HepG2 (cell line): ENCODE data around the gene COMP. TPM values are rescaled to one million over a fixed set of nuclear protein-coding genes. Genes with fewer than 3 reads are reported as not detected.

ENCODE experiments used
- ATAC-seq: fragments of 200-7000 bp; cut with Tn5 transposase; 3 replicates; pipeline ENCODE4 v1.9.1; 2020; ENCODE audit warnings: mild to moderate bottlenecking, moderate library complexity
- BruUV-seq: library from RNA; stranded (reverse); fragments of 400-500 nt; replicated peaks from 2 replicates; lab custom pipeline; 2021; lab: Mats Ljungman, UMichigan
- CTCF ChIA-PET: fragments of 300-600 bp; formaldehyde crosslinking; extraction: SDS; loops from one replicate; lab custom pipeline; 2021; ENCODE audit warnings: low total read pairs, inconsistent platforms, low intra/inter-chr PET ratio; lab: Yijun Ruan, JAX
- POLR2A ChIA-PET: fragments of 350-600 bp; sonication (Branson Sonifier 250); formaldehyde crosslinking; loops from one replicate; lab custom pipeline; 2020; ENCODE audit warnings: antibody characterized with exemption, inconsistent platforms; lab: Yijun Ruan, JAX
- DNase-seq: peaks from one replicate; pipeline ENCODE4 v3.0.0-alpha.2; 2015; ENCODE audit warnings: low spot score
- FAIRE-seq: peaks from 3 replicates; lab custom pipeline; 2011; peaks lifted over from hg19 to GRCh38; lab: Jason Lieb, UNC
- H2AFZ ChIP-seq: one replicate; pipeline ENCODE4 v1.6.1; 2011; ENCODE audit warnings: low read length, inconsistent platforms
- H3K27ac ChIP-seq: fragments of 300-600 bp; 3 replicates; pipeline ENCODE4 v1.8.0; 2011; ENCODE audit warnings: mixed run types, mild to moderate bottlenecking, mixed read lengths, low read length, inconsistent platforms; ENCODE audit not compliant: insufficient read depth; ENCODE audit errors: extremely low read length
- H3K27me3 ChIP-seq, 2 experiments: fragments of 200-600 bp in 1 of 2; 2 replicates in 1 of 2; 3 replicates in 1 of 2; pipeline versions ENCODE4 v1.6.0 to v1.8.0; 2011; ENCODE audit warnings: low read length in 2 of 2, mild to moderate bottlenecking in 2 of 2, moderate library complexity in 2 of 2, inconsistent platforms in 1 of 2; ENCODE audit not compliant: insufficient read depth in 2 of 2, control insufficient read depth in 1 of 2
- H3K36me3 ChIP-seq, 2 experiments: fragments of 200-600 bp in 1 of 2; replicated peaks in 1 of 2; 2 replicates in 1 of 2; 3 replicates in 1 of 2; pipeline versions ENCODE4 v1.5.1 to v1.8.0; 2011; ENCODE audit warnings: low read length in 2 of 2, inconsistent platforms in 1 of 2; ENCODE audit not compliant: insufficient read depth in 2 of 2, control insufficient read depth in 1 of 2
- H3K4me1 ChIP-seq: 2 replicates; pipeline ENCODE4 v1.5.1; 2012; ENCODE audit warnings: low read length, inconsistent platforms; ENCODE audit not compliant: insufficient read depth
- H3K4me2 ChIP-seq: 2 replicates; pipeline ENCODE4 v1.6.0; 2011; ENCODE audit warnings: low read depth, low read length, inconsistent platforms
- H3K4me3 ChIP-seq, 3 experiments: fragments of 200-600 bp in 1 of 3; sonication (generic), shearing (Covaris generic) in 1 of 3; replicated peaks in 1 of 3; 2 replicates each; pipeline ENCODE4 v1.5.1; 2011 to 2016; ENCODE audit warnings: low read length in 3 of 3, inconsistent platforms in 2 of 3, low read depth in 2 of 3, mild to moderate bottlenecking in 2 of 3, control low read depth in 1 of 3, mixed read lengths in 1 of 3; ENCODE audit not compliant: insufficient read depth in 1 of 3
- H3K79me2 ChIP-seq: one replicate; pipeline ENCODE4 v1.6.1; 2011; ENCODE audit warnings: low read length, inconsistent platforms; ENCODE audit not compliant: insufficient read depth
- H3K9ac ChIP-seq: 2 replicates; pipeline ENCODE4 v1.6.0; 2011; ENCODE audit warnings: mild to moderate bottlenecking, low read depth, low read length, inconsistent platforms; ENCODE audit not compliant: insufficient read depth
- H3K9me3 ChIP-seq: 2 replicates; pipeline ENCODE4 v1.5.1; 2012; ENCODE audit warnings: mild to moderate bottlenecking, low read length
- H4K20me1 ChIP-seq: 2 replicates; pipeline ENCODE4 v1.6.0; 2011; ENCODE audit warnings: inconsistent platforms, mild to moderate bottlenecking, low read length, moderate library complexity; ENCODE audit not compliant: insufficient read depth
- AGO2 ChIP-seq: fragments of 200-400 bp; formaldehyde crosslinking; optimal IDR thresholded peaks from 2 replicates; pipeline ENCODE3; 2017; ENCODE audit warnings: mild to moderate bottlenecking, low read depth, low read length, moderate library complexity
- BRCA1 ChIP-seq: sonication (generic); formaldehyde crosslinking; IDR thresholded peaks from 2 replicates; pipeline ENCODE4 v1.4.0; 2020; ENCODE audit warnings: missing genetic modification reagents
- ERF ChIP-seq: IDR thresholded peaks from 2 replicates; pipeline ENCODE4 v1.6.1; 2018; ENCODE audit warnings: missing biosample characterization, missing genetic modification reagents
- ETV5 ChIP-seq: IDR thresholded peaks from 2 replicates; pipeline ENCODE4 v1.6.1; 2018; ENCODE audit warnings: missing biosample characterization, missing genetic modification reagents, inconsistent platforms, borderline replicate concordance
- GFI1 ChIP-seq: sonication (generic); formaldehyde crosslinking; IDR thresholded peaks from 2 replicates; pipeline ENCODE4 v1.5.0; 2020; ENCODE audit warnings: missing genetic modification reagents, mild to moderate bottlenecking, borderline replicate concordance
- KDM1A ChIP-seq: IDR thresholded peaks from 2 replicates; pipeline ENCODE4 v1.6.1; 2016; ENCODE audit warnings: missing compliant biosample characterization
- MAFG ChIP-seq: sonication (generic); formaldehyde crosslinking; IDR thresholded peaks from 2 replicates; pipeline ENCODE4 v1.5.1; 2020; ENCODE audit warnings: mild to moderate bottlenecking, missing genetic modification reagents
- MLLT10 ChIP-seq: sonication (generic); formaldehyde crosslinking; IDR thresholded peaks from 2 replicates; pipeline ENCODE4 v1.4.0; 2020; ENCODE audit warnings: missing genetic modification reagents
- POLR2A ChIP-seq, 2 experiments: IDR thresholded peaks; 2 replicates each; pipeline ENCODE4 v1.6.1; 2011; ENCODE audit warnings: low read depth in 2 of 2, low read length in 2 of 2, mild to moderate bottlenecking in 1 of 2, moderate library complexity in 1 of 2; ENCODE audit not compliant: insufficient read depth in 1 of 2
- RBM22 ChIP-seq: fragments of 200-400 bp; formaldehyde crosslinking; optimal IDR thresholded peaks from 2 replicates; pipeline ENCODE3; 2017; ENCODE audit warnings: mild to moderate bottlenecking, low read length, moderate library complexity
- RFX1 ChIP-seq: fragments of 450-650 bp; IDR thresholded peaks from 2 replicates; pipeline ENCODE4 v1.6.1; 2017
- RFX3 ChIP-seq: IDR thresholded peaks from 2 replicates; pipeline ENCODE4 v1.6.1; 2016; ENCODE audit warnings: missing biosample characterization, missing genetic modification reagents
- SMARCE1 ChIP-seq: fragments of 450-650 bp; IDR thresholded peaks from 2 replicates; pipeline ENCODE4 v1.6.1; 2017; ENCODE audit warnings: borderline replicate concordance
- WGBS: methylation state at CpG from one replicate; pipeline ENCODE4 v1.1.6; 2017; ENCODE audit warnings: low lambda C conversion rate; 5-methylcytosine and 5-hydroxymethylcytosine counted together
- in situ Hi-C: cut with HindIII; loops from 2 replicates; pipeline ENCODE4 v1.10.0; 2017; ENCODE audit warnings: low pct_unique_long_range_greater_than_20kb; ENCODE audit not compliant: extremely low pct_ligation_motif_present
- intact Hi-C: fragments of 100-400 bp; cut with micrococcal nuclease; formaldehyde crosslinking; loops from one replicate; pipeline ENCODE4 v1.10.0; 2022; ENCODE audit not compliant: unreplicated experiment
- polyA plus RNA-seq, 8 experiments: library from polyadenylated mRNA; depleted of rRNA in 3 of 8; stranded (reverse) in 7 of 8; unstranded in 1 of 8; fragments of >200 nt; fragmentation: Illumina TruSeq in 4 of 8; extraction: Trizol in 4 of 8; gene quantifications; 2 replicates each; pipeline versions ENCODE4 v1.2.1 to v1.2.3, GENCODE V29; 2011 to 2016; ENCODE audit warnings: low read depth in 4 of 8, missing spikeins in 1 of 8, mixed read lengths in 1 of 8; ENCODE audit not compliant: insufficient read depth in 1 of 8
- total RNA-seq, 5 experiments: library from RNA; depleted of rRNA; stranded (reverse); fragments of >200 nt; fragmentation: Illumina TruSeq; extraction: Trizol; gene quantifications; 2 replicates each; pipeline ENCODE4 v1.2.3, GENCODE V29; 2016; ENCODE audit warnings: low read depth in 1 of 5
- TF ChIP-seq, protein P1 (sequence below): sonication (generic); formaldehyde crosslinking; IDR thresholded peaks from 2 replicates; pipeline ENCODE4 v1.4.0; 2020; ENCODE audit warnings: missing genetic modification reagents

COMP gene
- total and polyA plus RNA-seq, 2 of the 13 experiments (the other 11 are each of a cell fraction or from before 2014, with no cell fraction given): 0.04 to 0.13 TPM

DNA sequence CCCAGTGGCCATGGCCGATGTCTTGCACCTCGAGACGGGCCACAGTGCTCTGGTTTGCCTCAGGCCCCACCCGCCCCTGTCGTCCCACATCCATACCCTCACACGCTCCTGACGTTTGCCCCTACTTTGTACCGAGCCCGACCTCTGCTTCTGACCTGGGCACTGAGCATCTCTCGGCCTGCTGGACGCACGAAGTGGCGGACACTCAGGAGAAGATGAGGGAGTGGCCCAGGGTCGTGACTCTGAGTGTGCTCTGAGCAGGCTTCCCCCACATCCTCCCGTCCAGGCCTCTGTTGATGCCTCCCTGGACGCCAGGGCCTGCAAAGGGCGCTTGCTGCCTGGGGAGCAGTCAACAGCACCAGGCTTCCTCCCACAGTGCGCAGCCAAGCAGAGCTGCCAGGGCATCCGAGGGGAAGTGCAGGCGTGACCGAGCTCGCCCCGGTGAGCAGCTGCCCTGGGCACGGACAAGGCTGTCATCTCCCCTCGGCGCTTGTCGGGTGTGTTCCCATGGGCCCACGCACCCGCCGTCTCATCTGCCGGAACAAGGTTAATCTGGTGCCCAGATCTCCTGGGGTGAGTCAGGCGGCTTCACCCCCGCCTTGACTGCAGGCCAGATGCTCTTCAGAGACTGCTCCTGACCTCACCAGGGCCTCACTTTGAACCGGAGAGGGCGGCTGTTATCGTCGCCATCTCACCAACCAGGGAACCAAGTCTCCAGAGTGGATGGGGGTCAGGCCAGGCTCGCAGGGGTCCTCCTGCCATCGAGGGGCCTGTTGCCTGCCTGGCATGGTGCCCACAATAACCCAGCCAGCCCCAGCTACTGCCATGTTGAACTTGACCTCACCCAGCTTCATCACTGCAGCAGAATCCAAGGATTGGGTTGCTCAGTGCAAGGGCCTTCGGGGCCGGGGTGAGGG is 27.2 kb downstream of the COMP start:
- H2AFZ ChIP-seq: no peak overlapping the region
- 86% methylated on average over 16 of the region's 41 CpGs for WGBS
- no peaks in the 10 kb centered on the region for H4K20me1 ChIP-seq
- FAIRE-seq (no peak), ATAC-seq (no peak), DNase-seq (no peak)
- ChIA-PET CTCF (no interaction called here), POLR2A (no interaction called here)
- no TSS peak for BruUV-seq
- no peak overlapping the region for H3K4me3 ChIP-seq
- no peak overlapping the region for H3K27ac ChIP-seq
- no peak overlapping the region for H3K4me2 ChIP-seq
- peaks cover 16% of the 10 kb centered on the region for H3K4me1 ChIP-seq
- no peaks in the 10 kb centered on the region for H3K27me3 ChIP-seq
- H3K79me2 ChIP-seq: no peaks in the 10 kb centered on the region
- TF ChIP-seq BRCA1 (CRISPR knock-in tag) (no peak), POLR2A (IDR thresholded peaks at IDR 0.05; ENCODE audit: insufficient read depth in 1 of 2, low read depth in 2 of 2, low read length in 2 of 2) (peak in 1 of 2 experiments; percentile 2; a peak in 1 of 4 replicates), KDM1A (CRISPR knock-in tag) (no peak), RFX3 (CRISPR knock-in tag) (no peak), ERF (CRISPR knock-in tag) (no peak), RBM22 (peak; percentile 50), MAFG (CRISPR knock-in tag) (no peak), AGO2 (peak; percentile 76), GFI1 (CRISPR knock-in tag) (no peak), ETV5 (no peak), SMARCE1 (no peak), RFX1 (no peak), MLLT10 (no peak)
- TF ChIP-seq, protein P1, sequence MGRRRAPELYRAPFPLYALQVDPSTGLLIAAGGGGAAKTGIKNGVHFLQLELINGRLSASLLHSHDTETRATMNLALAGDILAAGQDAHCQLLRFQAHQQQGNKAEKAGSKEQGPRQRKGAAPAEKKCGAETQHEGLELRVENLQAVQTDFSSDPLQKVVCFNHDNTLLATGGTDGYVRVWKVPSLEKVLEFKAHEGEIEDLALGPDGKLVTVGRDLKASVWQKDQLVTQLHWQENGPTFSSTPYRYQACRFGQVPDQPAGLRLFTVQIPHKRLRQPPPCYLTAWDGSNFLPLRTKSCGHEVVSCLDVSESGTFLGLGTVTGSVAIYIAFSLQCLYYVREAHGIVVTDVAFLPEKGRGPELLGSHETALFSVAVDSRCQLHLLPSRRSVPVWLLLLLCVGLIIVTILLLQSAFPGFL (CRISPR knock-in tag): no peak
- H3K9me3 ChIP-seq: no peaks in the 10 kb centered on the region
- intact Hi-C loops: no loop called here
- no peaks in the 10 kb centered on the region for H3K36me3 ChIP-seq
- no peak overlapping the region for H3K9ac ChIP-seq
- in situ Hi-C loops: no loop called here
